Measurements from ENCODE around the gene CEP112. TPM values are rescaled to one million over a fixed set of nuclear protein-coding genes. Genes with fewer than 3 reads are reported as not detected.

The CEP112 gene
- total and polyA plus RNA-seq, 8 donors, result 15.1 to 23.8 (median 19.7) TPM

- no peaks in the 10 kb centered on the region for H3K36me3 ChIP-seq
- no peak overlapping the region for H3K27ac ChIP-seq
- no peaks in the 10 kb centered on the region for H3K9me3 ChIP-seq
- intact Hi-C loops (cut with DNase I), result no loop called here
- no peaks in the 10 kb centered on the region for H3K27me3 ChIP-seq
- TF ChIP-seq CTCF (IDR thresholded peaks at IDR 0.05), result no peak
- ATAC-seq (no peak), DNase-seq (no peak)
- H3K4me1 ChIP-seq, result no peaks in the 10 kb centered on the region
- H3K4me3 ChIP-seq, result no peak overlapping the region
Measured at GRCh38 chr17:65668211-65668610, 523.7 kb downstream of the CEP112 start.

GRCh38 chr17:65667656-65668055, 524.3 kb downstream of the CEP112 start:
- Histone ChIP-seq H3K36me3 (no peaks in the 10 kb centered on the region), H3K4me1 (peaks cover 0 to under 1% of the 10 kb centered on the region in 2 donors), H3K27ac (no peak overlapping the region), H3K27me3 (no peaks in the 10 kb centered on the region), H3K9me3 (no peaks in the 10 kb centered on the region), H3K4me3 (no peak overlapping the region)
- DNase-seq (no peak), ATAC-seq (no peak)
- intact Hi-C loops (cut with DNase I), result no loop called here
- no peak for TF ChIP-seq CTCF (IDR thresholded peaks at IDR 0.05)

GRCh38 chr17:65666876-65667321, 525.0 kb downstream of the CEP112 start:
- intact Hi-C loops (cut with DNase I), result no loop called here
- ATAC-seq (no peak), DNase-seq (no peak)
- no peak for TF ChIP-seq CTCF (IDR thresholded peaks at IDR 0.05)
- H3K27ac ChIP-seq, result no peak overlapping the region
- H3K9me3 ChIP-seq, result no peaks in the 10 kb centered on the region
- no peak overlapping the region for H3K4me3 ChIP-seq
- peaks cover 0 to 4% of the 10 kb centered on the region in 2 donors for H3K4me1 ChIP-seq
- no peaks in the 10 kb centered on the region for H3K27me3 ChIP-seq
- no peaks in the 10 kb centered on the region for H3K36me3 ChIP-seq

- no peak overlapping the region for H3K4me3 ChIP-seq
- no peaks in the 10 kb centered on the region for H3K36me3 ChIP-seq
- TF ChIP-seq CTCF (IDR thresholded peaks at IDR 0.05), result no peak
- ATAC-seq (no peak), DNase-seq (no peak)
- intact Hi-C loops (cut with DNase I), result no loop called here
- H3K4me1 ChIP-seq, result peaks cover 0 to 4% of the 10 kb centered on the region in 2 donors
- no peaks in the 10 kb centered on the region for H3K27me3 ChIP-seq
- no peak overlapping the region for H3K27ac ChIP-seq
- H3K9me3 ChIP-seq, result no peaks in the 10 kb centered on the region
Measured at GRCh38 chr17:65665966-65666365, 526.0 kb downstream of the CEP112 start.

GRCh38 chr17:65664696-65665095, 527.2 kb downstream of the CEP112 start:
- Histone ChIP-seq H3K27ac (no peak overlapping the region), H3K4me1 (peaks cover 0 to 4% of the 10 kb centered on the region in 2 donors), H3K9me3 (no peaks in the 10 kb centered on the region), H3K36me3 (no peaks in the 10 kb centered on the region), H3K4me3 (no peak overlapping the region), H3K27me3 (no peaks in the 10 kb centered on the region)
- intact Hi-C loops (cut with DNase I), result no loop called here
- no peak for ATAC-seq
- DNase-seq, result no peak
- no peak for TF ChIP-seq CTCF (IDR thresholded peaks at IDR 0.05)

All from left lung (tissue), 10 donors.